Measurements from ENCODE around the gene PLOD1.

- TF ChIP-seq EZH2 (conservative IDR thresholded peaks at IDR 0.05; ENCODE audit: low read depth, low read length), result no peak
- no peak for TF ChIP-seq SRF (IDR thresholded peaks at IDR 0.05; ENCODE audit: low read depth, low read length)
- TF ChIP-seq PAX8 (CRISPR knock-in tag; IDR thresholded peaks at IDR 0.05; ENCODE audit: borderline replicate concordance), result no peak
- TF ChIP-seq YY1 (IDR thresholded peaks at IDR 0.05; ENCODE audit: insufficient read depth, insufficient replicate concordance, low read depth, low read length), result no peak
- TF ChIP-seq MAX (IDR thresholded peaks at IDR 0.05), result no peak
- TF ChIP-seq ZNF687 (CRISPR knock-in tag; IDR thresholded peaks at IDR 0.05), result no peak; the same call in 1 of the 2 replicates
- TF ChIP-seq PREB (CRISPR knock-in tag; IDR thresholded peaks at IDR 0.05), result no peak
- no peak for TF ChIP-seq RXRB (CRISPR knock-in tag; IDR thresholded peaks at IDR 0.05; ENCODE audit: borderline replicate concordance)
- TF ChIP-seq CBX5 (CRISPR knock-in tag; IDR thresholded peaks at IDR 0.05; ENCODE audit: borderline replicate concordance), result no peak
Observed at GRCh38 chr1:11923069-11923826, 11.3 kb upstream of the PLOD1 start.
